ENCODE results near the gene CDH15.
"Not testable (repeated sequence)": the region's sequence is repeated elsewhere in the genome, so short reads cannot be mapped to it uniquely, and the experiment has no call there.

CDH15 gene

GRCh38 chr16:89187770-89188392 lies 16.3 kb downstream of the CDH15 start:
- DNase-seq: no peak

DNA sequence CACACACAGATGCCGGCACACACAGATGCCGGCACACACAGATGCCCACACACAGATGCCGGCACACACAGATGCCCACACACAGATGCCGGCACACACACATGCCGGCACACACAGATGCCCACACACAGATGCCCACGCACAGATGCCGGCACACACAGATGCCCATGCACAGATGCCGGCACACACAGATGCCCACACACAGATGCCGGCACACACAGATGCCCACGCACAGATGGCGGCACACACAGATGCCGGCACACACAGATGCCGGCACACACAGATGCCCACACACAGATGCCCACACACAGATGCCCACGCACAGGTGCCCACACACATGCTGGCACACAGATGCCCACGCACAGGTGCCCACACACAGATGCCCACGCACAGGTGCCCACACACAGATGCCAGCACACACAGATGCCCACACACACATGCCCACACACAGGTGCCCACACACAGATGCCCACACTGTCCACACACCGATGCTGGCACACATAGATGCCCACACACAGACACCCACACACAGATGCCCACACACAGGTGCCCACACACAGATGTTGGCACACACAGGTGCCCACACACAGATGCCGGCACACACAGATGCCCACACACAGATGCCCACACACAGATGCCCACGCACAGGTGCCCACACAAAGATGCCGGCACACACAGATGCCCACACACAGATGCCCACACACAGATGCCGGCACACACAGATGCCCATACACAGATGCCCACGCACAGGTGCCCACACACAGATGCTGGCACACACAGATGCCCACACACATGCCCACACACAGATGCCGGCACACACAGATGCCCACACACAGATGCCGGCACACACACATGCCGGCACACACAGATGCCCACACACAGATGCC lies 17.2 kb downstream of the CDH15 start:
- DNase-seq: not testable (repeated sequence)

GRCh38 chr16:89189358-89190025 lies 17.9 kb downstream of the CDH15 start:
- no peak for DNase-seq

DNA sequence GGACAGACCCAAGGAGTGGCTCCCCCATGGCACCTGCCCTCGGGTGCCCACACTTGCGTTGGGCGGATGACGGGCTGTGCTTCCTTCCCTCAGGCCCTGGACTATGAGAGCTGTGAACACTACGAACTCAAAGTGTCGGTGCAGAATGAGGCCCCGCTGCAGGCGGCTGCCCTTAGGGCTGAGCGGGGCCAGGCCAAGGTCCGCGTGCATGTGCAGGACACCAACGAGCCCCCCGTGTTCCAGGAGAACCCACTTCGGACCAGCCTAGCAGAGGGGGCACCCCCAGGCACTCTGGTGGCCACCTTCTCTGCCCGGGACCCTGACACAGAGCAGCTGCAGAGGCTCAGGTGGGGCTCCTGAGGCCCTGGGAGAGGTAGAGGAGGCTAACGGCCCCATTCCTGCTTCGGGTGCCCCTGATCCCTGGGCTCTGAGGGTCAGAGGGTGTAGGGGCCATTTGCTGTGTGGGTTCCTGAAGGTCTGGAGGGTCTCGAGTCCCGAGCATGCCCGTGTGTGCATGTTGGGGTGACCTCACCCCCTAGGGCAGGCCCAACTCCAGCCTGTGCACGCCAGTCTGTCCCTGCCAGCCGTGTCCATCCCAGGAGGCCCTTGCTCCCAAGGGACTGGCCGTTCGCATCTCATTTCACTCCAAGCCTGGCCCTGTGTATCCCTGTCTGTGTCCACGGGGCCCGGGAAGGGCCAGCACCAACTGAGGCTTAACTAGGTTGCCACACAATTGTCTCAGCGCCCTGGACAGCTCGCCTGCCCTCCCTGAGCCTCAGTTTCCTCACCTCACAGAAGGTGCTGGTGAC lies 18.8 kb downstream of the CDH15 start:
- DNase-seq: no peak

DNA sequence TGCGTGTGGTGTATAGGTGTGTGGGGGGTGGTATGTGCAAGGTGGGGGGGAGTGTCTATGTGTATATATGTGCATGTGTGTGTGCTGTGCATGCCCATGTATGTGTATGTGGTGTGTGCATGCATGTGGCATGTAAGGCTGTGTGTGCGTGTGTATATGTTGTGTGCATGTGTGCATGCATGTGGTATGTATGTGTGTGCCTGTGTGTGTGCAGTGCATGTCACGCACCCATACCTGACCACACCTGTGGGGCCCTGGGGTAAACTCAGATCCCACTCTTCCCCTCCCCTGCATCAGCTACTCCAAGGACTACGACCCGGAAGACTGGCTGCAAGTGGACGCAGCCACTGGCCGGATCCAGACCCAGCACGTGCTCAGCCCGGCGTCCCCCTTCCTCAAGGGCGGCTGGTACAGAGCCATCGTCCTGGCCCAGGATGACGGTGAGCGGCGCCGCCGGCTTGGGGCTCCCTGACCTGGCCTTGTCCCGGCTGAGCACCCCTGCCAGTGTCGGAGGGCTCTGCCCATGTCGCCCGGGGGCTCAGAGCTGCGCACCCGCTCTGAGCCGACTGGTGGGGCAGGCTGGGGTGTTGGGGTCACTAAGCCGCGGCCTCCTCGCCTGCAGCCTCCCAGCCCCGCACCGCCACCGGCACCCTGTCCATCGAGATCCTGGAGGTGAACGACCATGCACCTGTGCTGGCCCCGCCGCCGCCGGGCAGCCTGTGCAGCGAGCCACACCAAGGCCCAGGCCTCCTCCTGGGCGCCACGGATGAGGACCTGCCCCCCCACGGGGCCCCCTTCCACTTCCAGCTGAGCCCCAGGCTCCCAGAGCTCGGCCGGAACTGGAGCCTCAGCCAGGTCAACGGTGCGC lies 19.7 kb downstream of the CDH15 start:
- no peak for DNase-seq

DNA sequence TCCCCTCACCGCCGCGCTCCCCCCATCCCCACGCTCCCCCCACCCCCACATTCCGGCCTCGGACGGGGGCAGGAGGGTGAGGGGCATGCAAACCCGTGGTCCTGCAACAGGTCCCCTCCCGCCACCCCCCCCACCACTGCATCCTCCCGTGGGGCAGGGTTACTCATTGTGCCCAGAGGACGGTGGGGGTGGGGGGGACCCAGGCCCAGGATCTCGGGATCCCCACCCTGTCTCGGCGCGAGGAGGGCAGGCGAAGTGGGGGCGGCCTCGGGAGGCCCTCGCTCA lies 20.3 kb downstream of the CDH15 start:
- DNase-seq: no peak

- peak; percentile 91 for DNase-seq
Observed at GRCh38 chr16:89192186-89192955, 20.8 kb downstream of the CDH15 start.

- peak; percentile 86 for DNase-seq
Observed at GRCh38 chr16:89192956-89193575, 21.5 kb downstream of the CDH15 start.

DNA sequence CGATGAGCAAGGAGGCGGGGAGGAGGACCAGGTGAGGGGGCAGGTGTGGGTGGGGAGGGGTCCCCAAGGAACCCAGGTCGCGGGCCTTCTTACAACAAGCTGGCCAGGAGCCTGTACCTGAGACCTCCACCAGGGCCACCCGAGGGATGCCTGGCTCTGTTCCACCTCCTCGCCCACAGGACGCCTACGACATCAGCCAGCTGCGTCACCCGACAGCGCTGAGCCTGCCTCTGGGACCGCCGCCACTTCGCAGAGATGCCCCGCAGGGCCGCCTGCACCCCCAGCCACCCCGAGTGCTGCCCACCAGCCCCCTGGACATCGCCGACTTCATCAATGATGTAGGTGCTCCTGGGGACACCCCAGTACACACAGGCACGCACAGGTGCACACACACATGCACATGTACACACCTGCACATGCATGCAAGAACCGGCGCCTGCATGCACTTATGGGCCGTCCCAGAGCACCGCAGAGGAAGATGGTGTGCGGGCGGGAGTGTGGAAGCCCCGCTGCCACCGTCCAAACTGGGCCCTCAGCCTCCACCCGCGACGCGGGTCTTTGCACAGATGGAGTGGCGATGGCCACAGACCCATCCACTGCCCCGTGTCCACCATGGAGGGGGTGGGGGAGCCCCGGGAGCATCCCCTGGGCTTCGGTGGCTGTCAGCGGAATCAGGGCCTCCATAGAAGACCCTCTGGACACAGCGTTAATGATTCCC lies 22.2 kb downstream of the CDH15 start:
- no peak for DNase-seq

- no peak for DNase-seq
Observed at GRCh38 chr16:89194340-89195311, 23.1 kb downstream of the CDH15 start.

- DNase-seq: no peak
Observed at GRCh38 chr16:89195521-89196171, 24.1 kb downstream of the CDH15 start.

DNA sequence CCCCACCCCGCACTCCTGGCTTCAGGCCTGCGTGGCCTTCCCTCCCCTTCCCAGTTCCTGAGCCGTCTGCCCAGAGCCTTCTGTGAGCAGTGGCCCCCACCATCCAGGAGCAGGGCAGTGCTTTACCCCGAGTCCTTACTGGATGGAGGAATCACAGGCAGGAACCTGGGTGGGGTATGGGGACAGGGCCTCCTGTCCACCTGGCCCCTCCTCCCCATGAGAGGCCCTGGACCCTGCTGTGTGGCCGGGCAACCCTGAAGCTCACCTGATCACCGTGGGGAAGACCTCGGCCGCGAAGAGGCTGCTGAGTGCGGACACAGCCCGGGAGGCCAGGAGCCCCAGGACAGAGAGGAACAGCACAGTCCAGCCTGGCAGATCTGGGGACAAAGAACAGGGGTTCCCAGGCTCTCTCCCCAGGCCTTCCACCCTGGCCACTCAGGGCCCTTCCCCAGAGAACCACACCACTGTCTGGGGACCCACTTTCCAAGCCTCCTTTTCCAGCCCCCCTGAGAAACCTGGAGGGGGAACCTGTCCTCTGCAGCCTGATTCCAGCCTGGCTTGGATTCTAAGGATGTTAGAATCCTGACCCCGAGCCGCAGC lies 25.6 kb downstream of the CDH15 start:
- DNase-seq: no peak

GRCh38 chr16:89197633-89198416 lies 26.3 kb downstream of the CDH15 start:
- no peak for DNase-seq

- no peak for DNase-seq
Observed at GRCh38 chr16:89198417-89199240, 27.1 kb downstream of the CDH15 start.

GRCh38 chr16:89199241-89200123 lies 27.9 kb downstream of the CDH15 start:
- no peak for DNase-seq
